Hepatocyte (in vitro differentiated cells): ENCODE data around the gene CYP27B1. TPM values are rescaled to one million over a fixed set of nuclear protein-coding genes. Genes with fewer than 3 reads are reported as not detected.

ENCODE experiments used
- DNase-seq: peaks from one replicate; pipeline ENCODE4 v3.0.0-alpha.2; 2016; ENCODE audit warnings: low spot score
- H2AFZ ChIP-seq: fragments of 200-600 bp; sonication (generic); 2 replicates; pipeline ENCODE4 v1.6.0; 2016; ENCODE audit warnings: antibody characterized with exemption, mild to moderate bottlenecking
- H3K27ac ChIP-seq: fragments of 200-600 bp; sonication (generic); 2 replicates; pipeline ENCODE4 v1.5.1; 2016; ENCODE audit warnings: mild to moderate bottlenecking
- H3K27me3 ChIP-seq: fragments of 200-600 bp; sonication (generic); 2 replicates; pipeline ENCODE4 v1.6.1; 2016
- H3K36me3 ChIP-seq: fragments of 200-600 bp; sonication (generic); replicated peaks from 2 replicates; pipeline ENCODE4 v1.5.1; 2016; ENCODE audit warnings: low read depth; ENCODE audit not compliant: insufficient read depth
- H3K4me1 ChIP-seq: fragments of 200-600 bp; sonication (generic); 2 replicates; pipeline ENCODE4 v1.5.1; 2016; ENCODE audit warnings: mild to moderate bottlenecking, moderate library complexity; ENCODE audit not compliant: insufficient read depth
- H3K4me2 ChIP-seq: fragments of 200-600 bp; sonication (generic); 2 replicates; pipeline ENCODE4 v1.6.0; 2016
- H3K4me3 ChIP-seq: fragments of 200-600 bp; sonication (generic); 2 replicates; pipeline ENCODE4 v1.5.1; 2016; ENCODE audit warnings: mild to moderate bottlenecking
- H3K79me2 ChIP-seq: fragments of 200-600 bp; sonication (generic); 2 replicates; pipeline ENCODE4 v1.6.0; 2017; ENCODE audit warnings: mild to moderate bottlenecking
- H3K9me2 ChIP-seq: fragments of 200-600 bp; sonication (generic); replicated peaks from 2 replicates; pipeline ENCODE4 v1.6.0; 2017; ENCODE audit warnings: mild to moderate bottlenecking; ENCODE audit not compliant: insufficient read depth
- H3K9me3 ChIP-seq: fragments of 200-600 bp; sonication (generic); 2 replicates; pipeline ENCODE4 v1.5.1; 2016; ENCODE audit warnings: low read depth, mild to moderate bottlenecking
- H4K20me1 ChIP-seq: fragments of 200-600 bp; sonication (generic); 2 replicates; pipeline ENCODE4 v1.6.0; 2016; ENCODE audit warnings: mild to moderate bottlenecking; ENCODE audit not compliant: insufficient read depth, poor library complexity, severe bottlenecking
- EZH2 ChIP-seq: fragments of 200-600 bp; sonication (generic); IDR thresholded peaks from 2 replicates; pipeline ENCODE4 v1.6.1; 2016; ENCODE audit warnings: antibody characterized with exemption, mild to moderate bottlenecking, borderline replicate concordance
- EZH2phosphoT487 ChIP-seq: fragments of 200-600 bp; sonication (generic); IDR thresholded peaks from one replicate; pipeline ENCODE4 v1.6.1; 2018; ENCODE audit warnings: antibody characterized with exemption, mild to moderate bottlenecking, low read depth, moderate library complexity; ENCODE audit not compliant: unreplicated experiment, severe bottlenecking
- WGBS: methylation state at CpG from one replicate; pipeline ENCODE4 v1.1.6; 2016; ENCODE audit warnings: low lambda C conversion rate; ENCODE audit errors: missing lambda C conversion rate; 5-methylcytosine and 5-hydroxymethylcytosine counted together
- polyA plus RNA-seq: library from polyadenylated mRNA; unstranded; fragments of >200 nt; fragmentation: Nextera tagmentation; extraction: Ambion mirVana; gene quantifications from 2 replicates; pipeline ENCODE4 v1.2.1, GENCODE V29; 2016
- total RNA-seq: library from RNA; depleted of rRNA; stranded (reverse); fragments of >200 nt; gene quantifications from 2 replicates; pipeline ENCODE4 v1.2.3, GENCODE V29; 2014
- TF ChIP-seq, protein P1 (sequence below): fragments of 200-600 bp; sonication (generic); IDR thresholded peaks from 2 replicates; pipeline ENCODE4 v1.5.1; 2016; ENCODE audit warnings: antibody characterized with exemption, mild to moderate bottlenecking; ENCODE audit not compliant: poor library complexity

The CYP27B1 gene
- total and polyA plus RNA-seq, 2 experiments from 2014 or later: 0.23 to 2.3 TPM

DNA sequence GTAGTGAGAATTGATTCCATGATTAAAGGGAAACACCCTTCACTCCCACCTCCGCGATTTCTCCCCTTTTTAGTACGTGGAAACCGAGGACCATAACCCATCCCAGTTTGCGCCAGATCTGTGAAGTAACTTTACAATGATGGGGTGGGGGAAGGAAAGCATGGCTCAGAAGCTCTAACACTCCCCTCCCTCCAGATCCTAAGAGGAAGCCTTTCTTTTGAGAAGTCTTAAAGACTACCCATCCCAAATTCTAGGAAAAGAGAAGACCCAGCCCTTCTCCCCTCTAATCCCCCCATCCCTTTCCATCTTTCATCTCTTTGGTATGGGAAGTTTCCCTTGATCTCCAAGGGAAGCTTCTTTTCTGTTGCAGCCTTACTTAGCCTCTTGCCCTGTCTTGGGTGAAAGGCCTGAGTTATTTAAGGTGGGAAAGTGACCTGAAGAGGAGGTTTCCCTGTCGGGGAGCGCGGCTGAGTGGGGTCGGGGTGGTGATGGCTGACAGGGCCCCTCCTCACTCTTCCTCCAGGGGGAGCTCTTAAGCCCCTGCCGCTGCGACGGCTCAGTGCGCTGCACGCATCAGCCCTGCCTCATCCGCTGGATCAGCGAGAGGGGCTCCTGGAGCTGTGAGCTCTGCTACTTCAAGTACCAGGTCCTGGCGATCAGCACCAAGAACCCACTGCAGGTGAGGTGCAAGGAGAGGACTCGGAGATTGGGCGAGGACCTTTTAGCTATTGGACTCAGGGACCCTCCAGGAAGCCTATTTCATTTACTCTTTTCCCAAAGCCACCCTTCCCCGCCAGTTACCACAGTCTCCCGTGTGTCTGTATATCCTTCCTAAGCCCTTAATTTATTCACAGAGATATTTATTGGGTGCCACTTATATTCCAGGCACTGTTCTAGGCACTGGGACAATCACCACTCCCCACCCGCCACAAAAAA lies 10.2 kb downstream of the CYP27B1 start:
- TF ChIP-seq EZH2: no peak
- no peak for TF ChIP-seq EZH2phosphoT487
- TF ChIP-seq, protein P1, sequence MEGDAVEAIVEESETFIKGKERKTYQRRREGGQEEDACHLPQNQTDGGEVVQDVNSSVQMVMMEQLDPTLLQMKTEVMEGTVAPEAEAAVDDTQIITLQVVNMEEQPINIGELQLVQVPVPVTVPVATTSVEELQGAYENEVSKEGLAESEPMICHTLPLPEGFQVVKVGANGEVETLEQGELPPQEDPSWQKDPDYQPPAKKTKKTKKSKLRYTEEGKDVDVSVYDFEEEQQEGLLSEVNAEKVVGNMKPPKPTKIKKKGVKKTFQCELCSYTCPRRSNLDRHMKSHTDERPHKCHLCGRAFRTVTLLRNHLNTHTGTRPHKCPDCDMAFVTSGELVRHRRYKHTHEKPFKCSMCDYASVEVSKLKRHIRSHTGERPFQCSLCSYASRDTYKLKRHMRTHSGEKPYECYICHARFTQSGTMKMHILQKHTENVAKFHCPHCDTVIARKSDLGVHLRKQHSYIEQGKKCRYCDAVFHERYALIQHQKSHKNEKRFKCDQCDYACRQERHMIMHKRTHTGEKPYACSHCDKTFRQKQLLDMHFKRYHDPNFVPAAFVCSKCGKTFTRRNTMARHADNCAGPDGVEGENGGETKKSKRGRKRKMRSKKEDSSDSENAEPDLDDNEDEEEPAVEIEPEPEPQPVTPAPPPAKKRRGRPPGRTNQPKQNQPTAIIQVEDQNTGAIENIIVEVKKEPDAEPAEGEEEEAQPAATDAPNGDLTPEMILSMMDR: peak; percentile 61
- no peaks in the 10 kb centered on the region for H3K36me3 ChIP-seq
- peaks cover 9% of the 10 kb centered on the region for H4K20me1 ChIP-seq
- no peaks in the 10 kb centered on the region for H3K27me3 ChIP-seq
- H3K27ac ChIP-seq: peak overlapping the region; percentile 79
- H3K4me3 ChIP-seq: peak overlapping the region; percentile 40
- H3K4me1 ChIP-seq: peaks cover 14% of the 10 kb centered on the region
- H3K4me2 ChIP-seq: peak overlapping the region; percentile 85
- WGBS: 26% methylated on average over 20 of the region's 22 CpGs
- H2AFZ ChIP-seq: no peak overlapping the region
- no peaks in the 10 kb centered on the region for H3K9me2 ChIP-seq
- peaks cover 10% of the 10 kb centered on the region for H3K79me2 ChIP-seq
- H3K9me3 ChIP-seq: no peaks in the 10 kb centered on the region
- DNase-seq: peak; percentile 75

- Histone ChIP-seq H4K20me1 (peaks cover 9% of the 10 kb centered on the region), H3K27ac (peak overlapping the region; percentile 79), H3K4me2 (peak overlapping the region; percentile 85), H2AFZ (peak overlapping the region; percentile 30), H3K9me3 (no peaks in the 10 kb centered on the region), H3K27me3 (no peaks in the 10 kb centered on the region), H3K79me2 (peaks cover 20% of the 10 kb centered on the region), H3K4me3 (peak overlapping the region; percentile 56), H3K36me3 (no peaks in the 10 kb centered on the region), H3K9me2 (no peaks in the 10 kb centered on the region), H3K4me1 (peaks cover 18% of the 10 kb centered on the region)
- peak; percentile 71 for DNase-seq
- WGBS: under 1% methylated on average over 39 of the region's 76 CpGs
- TF ChIP-seq EZH2phosphoT487 (no peak), EZH2 (no peak)
- TF ChIP-seq, protein P1: no peak
These were observed 11.2 kb downstream of the CYP27B1 start for GRCh38 chr12:57755454-57756372.

DNA sequence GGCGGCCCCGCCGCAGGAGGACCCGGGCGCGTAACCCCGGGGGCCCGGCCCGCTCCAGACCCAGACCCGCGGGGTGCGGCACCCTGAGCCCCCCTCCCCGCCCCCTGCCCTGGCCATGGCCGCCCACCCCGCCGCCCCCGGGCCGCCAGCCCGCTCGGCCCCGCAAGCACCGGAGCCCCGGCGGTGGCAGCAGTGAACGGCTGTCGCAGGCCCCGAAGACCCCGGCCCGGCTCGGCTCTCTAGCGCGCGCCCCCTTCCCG lies 11.8 kb downstream of the CYP27B1 start:
- TF ChIP-seq, protein P1: no peak
- TF ChIP-seq EZH2phosphoT487 (no peak), EZH2 (no peak)
- Histone ChIP-seq H3K27ac (peak overlapping the region; percentile 79), H2AFZ (no peak overlapping the region), H3K79me2 (peaks cover 26% of the 10 kb centered on the region), H3K9me2 (no peaks in the 10 kb centered on the region), H3K4me2 (peak overlapping the region; percentile 85), H3K4me1 (peaks cover 22% of the 10 kb centered on the region), H3K36me3 (no peaks in the 10 kb centered on the region), H3K27me3 (no peaks in the 10 kb centered on the region), H3K9me3 (no peaks in the 10 kb centered on the region), H4K20me1 (peaks cover 7% of the 10 kb centered on the region), H3K4me3 (peak overlapping the region; percentile 56)
- WGBS: no CpG with 5 or more reads among the region's 34 CpGs
- no peak for DNase-seq
